Panc1 (cell line): Measurements from ENCODE around the gene CRADD. TPM values are rescaled to one million over a fixed set of nuclear protein-coding genes. Genes with fewer than 3 reads are reported as not detected.

Experiments used
- ATAC-seq: fragments of 200-7000 bp; cut with Tn5 transposase; 2 replicates; pipeline ENCODE4 v1.9.1; 2020; ENCODE audit warnings: mild to moderate bottlenecking, moderate library complexity
- BruUV-seq: library from RNA; stranded (reverse); fragments of 400-500 nt; replicated peaks from 2 replicates; lab custom pipeline; 2021; lab: Mats Ljungman, UMichigan
- CTCF ChIA-PET: fragments of 300-600 bp; sonication (Branson Sonifier 250); formaldehyde crosslinking; loops from one replicate; lab custom pipeline; 2022; ENCODE audit warnings: antibody characterized with exemption; lab: Charles Lee
- POLR2A ChIA-PET: fragments of 300-600 bp; sonication (Branson Sonifier 250); formaldehyde crosslinking; loops from one replicate; lab custom pipeline; 2022; ENCODE audit warnings: antibody characterized with exemption; lab: Charles Lee
- DNase-seq: peaks from one replicate; pipeline ENCODE4 v3.0.0-alpha.2; 2010; ENCODE audit warnings: low read depth, low spot score
- H3K27ac ChIP-seq: 2 replicates; pipeline ENCODE4 v1.5.1; 2011; ENCODE audit warnings: mild to moderate bottlenecking, low read length, inconsistent platforms
- H3K27me3 ChIP-seq: fragments of 200-500 bp; sonication (Bioruptor generic); 2 replicates; pipeline ENCODE4 v1.6.0; 2014; ENCODE audit warnings: low read length, inconsistent platforms; ENCODE audit not compliant: control insufficient read depth, insufficient read depth
- H3K36me3 ChIP-seq: fragments of 200-500 bp; sonication (Bioruptor generic); 2 replicates; pipeline ENCODE4 v1.5.1; 2014; ENCODE audit warnings: inconsistent platforms, mild to moderate bottlenecking, low read length, moderate library complexity; ENCODE audit not compliant: control insufficient read depth, insufficient read depth
- H3K4me1 ChIP-seq: 2 replicates; pipeline ENCODE4 v1.5.1; 2011; ENCODE audit warnings: inconsistent platforms, mild to moderate bottlenecking, low read length, moderate library complexity; ENCODE audit not compliant: control insufficient read depth, insufficient read depth
- H3K4me3 ChIP-seq, 2 experiments: 2 replicates each; pipeline ENCODE4 v1.5.1; 2011 to 2012; ENCODE audit warnings: low read depth in 2 of 2, low read length in 2 of 2, mild to moderate bottlenecking in 2 of 2, inconsistent platforms in 1 of 2, moderate library complexity in 1 of 2
- H3K9me3 ChIP-seq: fragments of 200-500 bp; sonication (Bioruptor generic); 2 replicates; pipeline ENCODE4 v1.5.1; 2014; ENCODE audit warnings: low read depth, mild to moderate bottlenecking, inconsistent platforms, low read length, moderate library complexity; ENCODE audit not compliant: control insufficient read depth, insufficient read depth
- POLR2AphosphoS5 ChIP-seq: IDR thresholded peaks from 2 replicates; pipeline ENCODE4 v1.6.1; 2012; ENCODE audit warnings: mild to moderate bottlenecking, low read depth, low read length, moderate library complexity
- SIN3A ChIP-seq: IDR thresholded peaks from 2 replicates; pipeline ENCODE4 v1.6.1; 2012; ENCODE audit warnings: low read depth, mild to moderate bottlenecking, low read length, moderate library complexity, borderline replicate concordance; ENCODE audit not compliant: insufficient read depth
- TCF7L2 ChIP-seq: IDR thresholded peaks from 2 replicates; pipeline ENCODE4 v1.6.1; 2011; ENCODE audit warnings: mild to moderate bottlenecking, low read depth, low read length, inconsistent platforms
- in situ Hi-C: cut with HindIII; loops from 2 replicates; pipeline ENCODE4 v1.10.0; 2016; ENCODE audit warnings: low sequenced_read_pairs, low pct_unique_long_range_greater_than_20kb
- intact Hi-C: fragments of 100-400 bp; cut with micrococcal nuclease; formaldehyde crosslinking; loops from one replicate; pipeline ENCODE4 v1.10.0; 2022; ENCODE audit not compliant: unreplicated experiment
- total RNA-seq: library from RNA; stranded (reverse); gene quantifications from one replicate; pipeline ENCODE4 v1.2.1, GENCODE V29; 2021; ENCODE audit not compliant: unreplicated experiment
- TF ChIP-seq, protein P1 (sequence below), 2 experiments: IDR thresholded peaks; 2 replicates each; pipeline ENCODE4 v1.6.1; 2011 to 2012; ENCODE audit warnings: low read depth in 2 of 2, control low read depth in 1 of 2, low read length in 1 of 2, mild to moderate bottlenecking in 1 of 2, moderate library complexity in 1 of 2; ENCODE audit not compliant: insufficient read depth in 1 of 2
- TF ChIP-seq, protein P2 (sequence below): fragments of 450-650 bp; IDR thresholded peaks from 2 replicates; pipeline ENCODE4 v1.5.1; 2017; ENCODE audit warnings: mild to moderate bottlenecking

The CRADD gene
- total RNA-seq, 1 experiment from 2014 or later, result 7.0 TPM

DNA sequence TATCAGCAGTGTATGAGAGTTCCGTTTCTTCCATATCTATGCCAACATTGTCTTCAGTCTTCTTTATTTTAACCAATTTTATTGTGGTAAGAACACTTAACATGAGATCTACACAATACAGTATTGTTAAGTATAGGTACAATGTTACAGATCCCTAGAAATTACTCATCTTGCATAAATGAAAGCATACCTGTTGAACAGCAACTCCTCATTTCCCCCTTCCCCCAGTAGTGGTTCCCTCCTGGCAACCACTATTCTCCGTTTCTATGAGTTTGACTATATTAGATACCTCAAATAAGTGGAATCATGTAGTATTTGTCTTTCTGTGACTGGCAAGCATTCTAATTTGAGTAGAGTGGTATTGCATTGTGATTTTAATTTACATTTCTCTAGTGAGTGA lies 150.5 kb downstream of the CRADD start:
- DNase-seq (no peak), ATAC-seq (no peak)
- Histone ChIP-seq H3K27ac (no peak overlapping the region), H3K4me1 (no peaks in the 10 kb centered on the region), H3K36me3 (no peaks in the 10 kb centered on the region), H3K4me3 (no peak overlapping the region), H3K27me3 (no peaks in the 10 kb centered on the region), H3K9me3 (no peaks in the 10 kb centered on the region)
- BruUV-seq, result no TSS peak
- in situ Hi-C loops, result no loop called here
- POLR2A ChIA-PET, result no interaction called here
- no peak for TF ChIP-seq POLR2AphosphoS5
- TF ChIP-seq, protein P1, sequence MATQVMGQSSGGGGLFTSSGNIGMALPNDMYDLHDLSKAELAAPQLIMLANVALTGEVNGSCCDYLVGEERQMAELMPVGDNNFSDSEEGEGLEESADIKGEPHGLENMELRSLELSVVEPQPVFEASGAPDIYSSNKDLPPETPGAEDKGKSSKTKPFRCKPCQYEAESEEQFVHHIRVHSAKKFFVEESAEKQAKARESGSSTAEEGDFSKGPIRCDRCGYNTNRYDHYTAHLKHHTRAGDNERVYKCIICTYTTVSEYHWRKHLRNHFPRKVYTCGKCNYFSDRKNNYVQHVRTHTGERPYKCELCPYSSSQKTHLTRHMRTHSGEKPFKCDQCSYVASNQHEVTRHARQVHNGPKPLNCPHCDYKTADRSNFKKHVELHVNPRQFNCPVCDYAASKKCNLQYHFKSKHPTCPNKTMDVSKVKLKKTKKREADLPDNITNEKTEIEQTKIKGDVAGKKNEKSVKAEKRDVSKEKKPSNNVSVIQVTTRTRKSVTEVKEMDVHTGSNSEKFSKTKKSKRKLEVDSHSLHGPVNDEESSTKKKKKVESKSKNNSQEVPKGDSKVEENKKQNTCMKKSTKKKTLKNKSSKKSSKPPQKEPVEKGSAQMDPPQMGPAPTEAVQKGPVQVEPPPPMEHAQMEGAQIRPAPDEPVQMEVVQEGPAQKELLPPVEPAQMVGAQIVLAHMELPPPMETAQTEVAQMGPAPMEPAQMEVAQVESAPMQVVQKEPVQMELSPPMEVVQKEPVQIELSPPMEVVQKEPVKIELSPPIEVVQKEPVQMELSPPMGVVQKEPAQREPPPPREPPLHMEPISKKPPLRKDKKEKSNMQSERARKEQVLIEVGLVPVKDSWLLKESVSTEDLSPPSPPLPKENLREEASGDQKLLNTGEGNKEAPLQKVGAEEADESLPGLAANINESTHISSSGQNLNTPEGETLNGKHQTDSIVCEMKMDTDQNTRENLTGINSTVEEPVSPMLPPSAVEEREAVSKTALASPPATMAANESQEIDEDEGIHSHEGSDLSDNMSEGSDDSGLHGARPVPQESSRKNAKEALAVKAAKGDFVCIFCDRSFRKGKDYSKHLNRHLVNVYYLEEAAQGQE (IDR thresholded peaks at IDR 0.05; ENCODE audit: insufficient read depth in 1 of 2, low read depth in 2 of 2, low read length in 1 of 2), result no peak
- intact Hi-C loops, result no loop called here
- CTCF ChIA-PET, result no interaction called here

DNA sequence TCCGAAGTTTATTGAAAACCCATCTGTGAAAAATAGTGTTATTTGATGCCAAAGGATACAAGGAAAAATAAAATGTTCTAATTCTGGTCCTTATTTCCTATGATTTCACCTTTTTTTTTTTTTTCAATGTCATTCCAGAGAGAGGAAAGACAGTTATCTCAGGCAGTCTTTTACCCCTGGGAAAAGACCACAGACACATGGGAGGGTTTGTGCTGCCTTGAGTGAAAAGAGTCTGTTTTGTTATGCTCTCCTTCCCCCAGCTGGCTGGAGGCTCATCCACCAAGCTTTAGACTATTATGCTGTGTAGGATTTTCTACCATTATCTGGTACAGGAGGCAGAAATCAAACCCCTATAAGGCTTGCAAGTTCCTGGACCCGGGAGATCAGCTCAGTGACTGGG lies 151.8 kb downstream of the CRADD start:
- in situ Hi-C loops, result no loop called here
- TF ChIP-seq POLR2AphosphoS5 (no peak), SIN3A (no peak), TCF7L2 (no peak)
- TF ChIP-seq, protein P2, sequence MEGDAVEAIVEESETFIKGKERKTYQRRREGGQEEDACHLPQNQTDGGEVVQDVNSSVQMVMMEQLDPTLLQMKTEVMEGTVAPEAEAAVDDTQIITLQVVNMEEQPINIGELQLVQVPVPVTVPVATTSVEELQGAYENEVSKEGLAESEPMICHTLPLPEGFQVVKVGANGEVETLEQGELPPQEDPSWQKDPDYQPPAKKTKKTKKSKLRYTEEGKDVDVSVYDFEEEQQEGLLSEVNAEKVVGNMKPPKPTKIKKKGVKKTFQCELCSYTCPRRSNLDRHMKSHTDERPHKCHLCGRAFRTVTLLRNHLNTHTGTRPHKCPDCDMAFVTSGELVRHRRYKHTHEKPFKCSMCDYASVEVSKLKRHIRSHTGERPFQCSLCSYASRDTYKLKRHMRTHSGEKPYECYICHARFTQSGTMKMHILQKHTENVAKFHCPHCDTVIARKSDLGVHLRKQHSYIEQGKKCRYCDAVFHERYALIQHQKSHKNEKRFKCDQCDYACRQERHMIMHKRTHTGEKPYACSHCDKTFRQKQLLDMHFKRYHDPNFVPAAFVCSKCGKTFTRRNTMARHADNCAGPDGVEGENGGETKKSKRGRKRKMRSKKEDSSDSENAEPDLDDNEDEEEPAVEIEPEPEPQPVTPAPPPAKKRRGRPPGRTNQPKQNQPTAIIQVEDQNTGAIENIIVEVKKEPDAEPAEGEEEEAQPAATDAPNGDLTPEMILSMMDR, result no peak
- TF ChIP-seq, protein P1 (IDR thresholded peaks at IDR 0.05; ENCODE audit: insufficient read depth in 1 of 2, low read depth in 2 of 2, low read length in 1 of 2), result no peak
- DNase-seq, result no peak
- H3K36me3 ChIP-seq, result no peaks in the 10 kb centered on the region
- H3K4me3 ChIP-seq, result no peak overlapping the region
- no peaks in the 10 kb centered on the region for H3K9me3 ChIP-seq
- ATAC-seq, result no peak
- CTCF ChIA-PET, result no interaction called here
- intact Hi-C loops, result no loop called here
- POLR2A ChIA-PET, result no interaction called here
- no TSS peak for BruUV-seq
- H3K4me1 ChIP-seq, result no peaks in the 10 kb centered on the region
- no peak overlapping the region for H3K27ac ChIP-seq
- H3K27me3 ChIP-seq, result no peaks in the 10 kb centered on the region
